Measurements from ENCODE around the gene C19orf47.

- TF ChIP-seq POLR2A (IDR thresholded peaks at IDR 0.05) (no peak), CTCF (IDR thresholded peaks at IDR 0.05) (no peak), POLR2AphosphoS5 (IDR thresholded peaks at IDR 0.05) (no peak)
Observed at GRCh38 chr19:40344422-40344821, 3.8 kb downstream of the C19orf47 start.
